Fibroblast of lung (primary cell): ENCODE data around the gene CRACR2A.

Experiments used
- EZH2 ChIP-seq: IDR thresholded peaks from 2 replicates; pipeline ENCODE4 v1.5.1; 2012; ENCODE audit warnings: low read length, control low read depth, mild to moderate bottlenecking; ENCODE audit errors: missing control alignments
- TF ChIP-seq, protein P1 (sequence below), 2 donors: IDR thresholded peaks in 1 of 2; conservative IDR thresholded peaks in 1 of 2; 1 replicate in 1 of 2; 2 replicates in 1 of 2; pipeline ENCODE4 v1.5.1; 2011 to 2012; ENCODE audit warnings: low read length in 2 of 2, control low read depth in 1 of 2, inconsistent platforms in 1 of 2, low read depth in 1 of 2, mild to moderate bottlenecking in 1 of 2

DNA sequence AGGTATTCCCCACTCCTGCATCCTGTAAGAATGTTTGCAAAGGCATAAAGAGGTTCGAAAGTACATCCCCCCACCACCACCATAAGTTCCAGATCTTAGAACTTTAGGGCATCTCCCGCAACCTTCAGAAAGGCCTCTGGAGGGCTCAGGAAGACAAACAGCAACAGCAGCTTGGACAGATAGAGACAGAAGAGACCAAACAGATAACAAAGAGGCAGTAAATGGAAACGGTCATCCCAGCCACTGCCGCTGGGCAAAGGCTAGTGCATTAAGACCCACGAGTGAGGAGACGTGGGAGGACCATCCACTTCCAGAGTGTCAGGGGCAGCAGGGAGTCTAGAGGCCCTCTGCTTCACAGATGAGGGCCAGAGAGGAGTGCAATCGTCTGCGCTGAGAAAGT lies 124.3 kb downstream of the CRACR2A start:
- TF ChIP-seq, protein P1, sequence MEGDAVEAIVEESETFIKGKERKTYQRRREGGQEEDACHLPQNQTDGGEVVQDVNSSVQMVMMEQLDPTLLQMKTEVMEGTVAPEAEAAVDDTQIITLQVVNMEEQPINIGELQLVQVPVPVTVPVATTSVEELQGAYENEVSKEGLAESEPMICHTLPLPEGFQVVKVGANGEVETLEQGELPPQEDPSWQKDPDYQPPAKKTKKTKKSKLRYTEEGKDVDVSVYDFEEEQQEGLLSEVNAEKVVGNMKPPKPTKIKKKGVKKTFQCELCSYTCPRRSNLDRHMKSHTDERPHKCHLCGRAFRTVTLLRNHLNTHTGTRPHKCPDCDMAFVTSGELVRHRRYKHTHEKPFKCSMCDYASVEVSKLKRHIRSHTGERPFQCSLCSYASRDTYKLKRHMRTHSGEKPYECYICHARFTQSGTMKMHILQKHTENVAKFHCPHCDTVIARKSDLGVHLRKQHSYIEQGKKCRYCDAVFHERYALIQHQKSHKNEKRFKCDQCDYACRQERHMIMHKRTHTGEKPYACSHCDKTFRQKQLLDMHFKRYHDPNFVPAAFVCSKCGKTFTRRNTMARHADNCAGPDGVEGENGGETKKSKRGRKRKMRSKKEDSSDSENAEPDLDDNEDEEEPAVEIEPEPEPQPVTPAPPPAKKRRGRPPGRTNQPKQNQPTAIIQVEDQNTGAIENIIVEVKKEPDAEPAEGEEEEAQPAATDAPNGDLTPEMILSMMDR (conservative IDR thresholded peaks at IDR 0.05 in 1 of 2, IDR thresholded peaks at IDR 0.05 in 1 of 2; ENCODE audit: low read depth in 1 of 2, low read length in 2 of 2) = no peak
- TF ChIP-seq EZH2 = no peak
